ENCODE measurements around the gene PRODH. TPM values are rescaled to one million over a fixed set of nuclear protein-coding genes. Genes with fewer than 3 reads are reported as not detected.
A peak's percentile ranks its signal among the peaks of the same experiment; 100 is the strongest.
"Not testable (repeated sequence)": the region's sequence is repeated elsewhere in the genome, so short reads cannot be mapped to it uniquely, and the experiment has no call there.

Gene PRODH
- total and polyA plus RNA-seq, 4 experiments from 2014 or later = 0.15 to 0.23 (median 0.22) TPM; not detected in 1

DNA sequence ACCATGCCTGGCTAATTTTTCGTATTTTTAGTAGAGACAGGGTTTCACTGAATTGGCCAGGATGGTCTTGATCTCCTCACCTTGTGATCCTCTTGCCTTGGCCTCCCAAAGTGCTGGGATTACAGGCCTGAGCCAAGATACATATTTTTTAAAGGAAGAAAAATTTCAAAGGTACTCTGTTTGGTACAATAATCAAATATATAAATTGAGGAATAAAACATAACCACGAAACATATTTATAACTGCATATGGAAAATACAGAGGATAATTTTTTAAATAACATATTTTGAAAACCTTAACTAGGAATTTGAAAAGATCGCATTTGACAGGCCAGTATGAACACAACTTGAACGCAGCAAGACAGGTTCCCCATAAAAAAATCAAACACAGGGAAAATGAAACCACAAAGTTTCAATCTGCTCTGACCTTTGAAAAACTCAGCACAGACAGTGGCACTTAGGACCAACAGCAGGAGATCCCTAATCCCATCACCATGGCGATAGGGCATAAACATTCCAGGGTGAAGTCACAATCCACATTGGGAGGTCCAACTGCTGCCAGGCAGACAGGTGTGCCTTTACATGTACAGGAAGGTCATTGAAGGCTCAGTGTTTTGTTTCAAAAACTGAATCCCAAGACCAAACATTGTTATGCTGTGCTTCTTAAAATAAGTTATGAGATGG lies 45.4 kb downstream of the PRODH start:
- CTCF ChIA-PET (ENCODE audit: partially characterized antibody); POLR2A ChIA-PET (ENCODE audit: partially characterized antibody); H3K36me3 ChIP-seq (ENCODE audit: insufficient read depth, low read length); H3K4me1 Mint-ChIP-seq; H3K9me3 ChIP-seq (ENCODE audit: control insufficient read depth in 1 of 2, low read length in 2 of 2); H3K4me1 ChIP-seq (ENCODE audit: insufficient read depth, low read length); H3K27ac ChIP-seq (ENCODE audit: low read depth, low read length); H3K36me3 Mint-ChIP-seq; H3K4me3 ChIP-seq (ENCODE audit: low read length in 2 of 2); H3K27me3 ChIP-seq (ENCODE audit: insufficient read depth, low read length); H3K4me3 Mint-ChIP-seq; DNase-seq; H3K9me3 Mint-ChIP-seq; H3K27me3 Mint-ChIP-seq; intact Hi-C loops (cut with micrococcal nuclease); H3K27ac Mint-ChIP-seq: not testable (repeated sequence)

DNA sequence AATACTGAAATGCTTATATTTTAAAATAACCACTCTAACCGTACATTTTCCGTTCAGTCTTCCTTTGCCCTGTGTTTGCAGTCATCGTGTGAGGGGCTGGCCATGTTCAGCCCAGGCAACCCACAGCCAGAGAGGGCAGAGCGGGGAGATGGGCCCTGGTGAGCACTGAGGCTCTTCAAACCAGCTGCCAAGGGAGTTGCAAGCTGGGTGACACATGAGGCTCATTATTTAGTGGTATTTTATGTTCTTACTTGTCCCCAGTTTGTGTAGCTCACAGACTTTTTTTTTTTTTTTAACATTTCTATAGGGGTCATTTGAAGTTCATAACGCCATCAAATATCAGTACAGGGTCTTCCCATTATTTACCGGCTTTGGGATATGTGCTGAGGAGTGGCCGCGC lies 48.0 kb downstream of the PRODH start:
- Histone ChIP-seq H3K27ac (ENCODE audit: low read depth, low read length) (no peak overlapping the region), H3K27me3 (ENCODE audit: insufficient read depth, low read length) (no peaks in the 10 kb centered on the region), H3K36me3 (ENCODE audit: insufficient read depth, low read length) (no peaks in the 10 kb centered on the region), H3K4me1 (ENCODE audit: insufficient read depth, low read length) (no peaks in the 10 kb centered on the region), H3K4me3 (ENCODE audit: low read length in 2 of 2) (no peak overlapping the region), H3K9me3 (ENCODE audit: control insufficient read depth in 1 of 2, low read length in 2 of 2) (no peaks in the 10 kb centered on the region)
- intact Hi-C loops (cut with micrococcal nuclease) = no loop called here
- H3K27ac Mint-ChIP-seq = no peak overlapping the region
- no peaks in the 10 kb centered on the region for H3K4me1 Mint-ChIP-seq
- no peak overlapping the region for H3K4me3 Mint-ChIP-seq
- peaks cover 0 to 2% (median 0%) of the 10 kb centered on the region in 8 donors for H3K9me3 Mint-ChIP-seq
- H3K36me3 Mint-ChIP-seq = no peaks in the 10 kb centered on the region
- ChIA-PET CTCF (ENCODE audit: partially characterized antibody) (no interaction called here), POLR2A (ENCODE audit: partially characterized antibody) (no interaction called here)
- no peaks in the 10 kb centered on the region for H3K27me3 Mint-ChIP-seq
- no peak for DNase-seq

GRCh38 chr22:18884465-18884864 lies 51.6 kb downstream of the PRODH start:
- H3K4me1 ChIP-seq (ENCODE audit: insufficient read depth, low read length); H3K36me3 Mint-ChIP-seq; H3K36me3 ChIP-seq (ENCODE audit: insufficient read depth, low read length); intact Hi-C loops (cut with micrococcal nuclease); DNase-seq; H3K27ac ChIP-seq (ENCODE audit: low read depth, low read length); H3K9me3 Mint-ChIP-seq; H3K27ac Mint-ChIP-seq; H3K27me3 ChIP-seq (ENCODE audit: insufficient read depth, low read length); H3K27me3 Mint-ChIP-seq; H3K9me3 ChIP-seq (ENCODE audit: control insufficient read depth in 1 of 2, low read length in 2 of 2); POLR2A ChIA-PET (ENCODE audit: partially characterized antibody); CTCF ChIA-PET (ENCODE audit: partially characterized antibody); H3K4me1 Mint-ChIP-seq; H3K4me3 ChIP-seq (ENCODE audit: low read length in 2 of 2); H3K4me3 Mint-ChIP-seq: not testable (repeated sequence)

DNA sequence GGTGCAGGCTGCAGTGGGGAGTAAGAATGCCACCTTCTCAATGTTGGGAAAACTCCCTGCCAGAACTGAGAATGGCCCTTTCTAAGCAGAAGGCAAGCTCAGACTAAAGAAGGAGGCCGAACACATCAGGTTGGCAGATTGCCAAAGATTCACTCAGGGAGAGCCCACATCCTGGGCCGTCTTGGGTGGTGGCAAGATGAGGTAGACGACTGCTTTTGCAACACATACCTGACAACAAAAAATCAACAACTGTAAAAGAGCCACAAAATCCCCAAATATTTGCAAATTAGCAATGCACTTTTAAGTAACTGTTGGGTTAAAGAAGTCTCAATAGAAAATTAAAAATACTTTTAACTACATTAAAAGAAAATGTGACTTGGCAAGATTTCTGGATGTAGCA lies 54.8 kb downstream of the PRODH start:
- Mint-ChIP-seq H3K27ac (peak overlapping the region in 5 of 7 donors; percentile 12 to 75 (median 42)), H3K4me3 (peak overlapping the region in 2 of 8 donors; percentile 17 to 35)
- H3K27me3 Mint-ChIP-seq; H3K4me1 Mint-ChIP-seq; H3K9me3 Mint-ChIP-seq; POLR2A ChIA-PET (ENCODE audit: partially characterized antibody); H3K36me3 Mint-ChIP-seq; CTCF ChIA-PET (ENCODE audit: partially characterized antibody); H3K27me3 ChIP-seq (ENCODE audit: insufficient read depth, low read length); H3K4me1 ChIP-seq (ENCODE audit: insufficient read depth, low read length); H3K4me3 ChIP-seq (ENCODE audit: low read length in 2 of 2); H3K27ac ChIP-seq (ENCODE audit: low read depth, low read length); H3K36me3 ChIP-seq (ENCODE audit: insufficient read depth, low read length); intact Hi-C loops (cut with micrococcal nuclease); H3K9me3 ChIP-seq (ENCODE audit: control insufficient read depth in 1 of 2, low read length in 2 of 2): not testable (repeated sequence)
- DNase-seq = peak; percentile 68 to 87 (median 80)

Other genes starting within 250 kb of the PRODH start
- gene DGCR6, start 30.0 kb downstream of the PRODH start, total RNA-seq = 1 to 10 TPM; 4.8 to 7.2 TPM
- 1 to 10 TPM; 1.6 to 4.1 TPM for gene DGCR6, start 30.0 kb downstream of the PRODH start, polyA plus RNA-seq
- gene DGCR2, start 186.1 kb upstream of the PRODH start, total RNA-seq = 10 to 100 TPM; 61.3 to 66.7 TPM
- 10 to 100 TPM; 33.1 to 52.0 TPM for gene DGCR2, start 186.1 kb upstream of the PRODH start, polyA plus RNA-seq
- gene TSSK2, start 195.0 kb upstream of the PRODH start, total RNA-seq = not detected
- not detected for gene TSSK2, start 195.0 kb upstream of the PRODH start, polyA plus RNA-seq
- gene ESS2, start 208.4 kb upstream of the PRODH start, total RNA-seq = 10 to 100 TPM; 16.9 to 17.1 TPM
- gene ESS2, start 208.4 kb upstream of the PRODH start, polyA plus RNA-seq = 10 to 100 TPM in 1 of 2 donors, 1 to 10 TPM in 1; 5.5 to 14.2 TPM
- not detected for gene GSC2, start 214.0 kb upstream of the PRODH start, total RNA-seq
- not detected for gene GSC2, start 214.0 kb upstream of the PRODH start, polyA plus RNA-seq
- gene SLC25A1, start 242.4 kb upstream of the PRODH start, total RNA-seq = 10 to 100 TPM; 39.0 to 40.7 TPM
- gene SLC25A1, start 242.4 kb upstream of the PRODH start, polyA plus RNA-seq = 10 to 100 TPM; 35.5 to 64.9 TPM